SK-N-SH treated with all-trans-retinoic acid at 6 μM for 48 hours (cell line): ENCODE results near the gene USP35.

ENCODE experiments used
- ATAC-seq: fragments of 200-7000 bp; cut with Tn5 transposase; 3 replicates; pipeline ENCODE4 v1.9.1; 2020; ENCODE audit warnings: mild to moderate bottlenecking, moderate library complexity
- ARNTL ChIP-seq: fragments of 450-650 bp; formaldehyde crosslinking; IDR thresholded peaks from 2 replicates; pipeline ENCODE4 v1.5.0; 2020; ENCODE audit warnings: low read depth, mild to moderate bottlenecking, moderate library complexity, borderline replicate concordance
- BACH2 ChIP-seq: fragments of 250-450 bp; sonication (Bioruptor Pico); IDR thresholded peaks from 2 replicates; pipeline ENCODE4 v1.9.0; 2021; ENCODE audit warnings: mild to moderate bottlenecking, borderline replicate concordance
- CSDC2 ChIP-seq: fragments of 250-450 bp; sonication (Bioruptor Pico); IDR thresholded peaks from 2 replicates; pipeline ENCODE4 v1.5.0; 2020; ENCODE audit warnings: mild to moderate bottlenecking, moderate library complexity
- ESRRG ChIP-seq: fragments of 250-450 bp; sonication (Bioruptor Pico); IDR thresholded peaks from 2 replicates; pipeline ENCODE4 v1.6.1; 2021; ENCODE audit warnings: mild to moderate bottlenecking
- GLIS3 ChIP-seq: fragments of 250-450 bp; sonication (Bioruptor Pico); IDR thresholded peaks from 2 replicates; pipeline ENCODE4 v1.5.0; 2020; ENCODE audit warnings: mild to moderate bottlenecking, moderate library complexity
- ISL1 ChIP-seq: fragments of 250-450 bp; sonication (Bioruptor Pico); IDR thresholded peaks from 2 replicates; pipeline ENCODE4 v2.1.2; 2022; ENCODE audit warnings: mild to moderate bottlenecking, moderate library complexity
- OSR1 ChIP-seq: fragments of 250-450 bp; sonication (Bioruptor Pico); IDR thresholded peaks from 2 replicates; pipeline ENCODE4 v1.8.0; 2022; ENCODE audit warnings: moderate library complexity, mild to moderate bottlenecking, inconsistent platforms
- RARB ChIP-seq: fragments of 250-450 bp; sonication (Bioruptor Pico); IDR thresholded peaks from 2 replicates; pipeline ENCODE4 v1.8.0; 2021; ENCODE audit warnings: mild to moderate bottlenecking, moderate library complexity
- SNAI2 ChIP-seq: fragments of 250-450 bp; sonication (Bioruptor Pico); IDR thresholded peaks from 2 replicates; pipeline ENCODE4 v1.5.0; 2020; ENCODE audit warnings: mild to moderate bottlenecking, moderate library complexity
- TCF4 ChIP-seq: fragments of 250-450 bp; sonication (Bioruptor Pico); IDR thresholded peaks from 2 replicates; pipeline ENCODE4 v1.8.0; 2021; ENCODE audit warnings: mild to moderate bottlenecking, moderate library complexity, borderline replicate concordance
- ZC3H10 ChIP-seq: fragments of 250-450 bp; sonication (Bioruptor Pico); IDR thresholded peaks from 2 replicates; pipeline ENCODE4 v1.5.1; 2021; ENCODE audit warnings: mild to moderate bottlenecking, moderate library complexity
- ZFP30 ChIP-seq: fragments of 450-650 bp; formaldehyde crosslinking; IDR thresholded peaks from 2 replicates; pipeline ENCODE4 v1.5.0; 2022; ENCODE audit warnings: mild to moderate bottlenecking, moderate library complexity
- ZNF565 ChIP-seq: fragments of 450-650 bp; formaldehyde crosslinking; conservative IDR thresholded peaks from 2 replicates; pipeline ENCODE4 v1.5.0; 2020; ENCODE audit warnings: low read depth, mild to moderate bottlenecking, moderate library complexity
- ZNF70 ChIP-seq: fragments of 450-650 bp; formaldehyde crosslinking; IDR thresholded peaks from 2 replicates; pipeline ENCODE4 v1.5.0; 2020; ENCODE audit warnings: mild to moderate bottlenecking, moderate library complexity
- ZNF8 ChIP-seq: fragments of 450-650 bp; formaldehyde crosslinking; IDR thresholded peaks from 2 replicates; pipeline ENCODE4 v1.5.0; 2020; ENCODE audit warnings: mild to moderate bottlenecking, moderate library complexity
- TF ChIP-seq, protein P1 (sequence below): fragments of 250-450 bp; sonication (Bioruptor Pico); IDR thresholded peaks from 2 replicates; pipeline ENCODE4 v1.5.0; 2020; ENCODE audit warnings: mild to moderate bottlenecking, moderate library complexity
- TF ChIP-seq, protein P2 (sequence below): fragments of 250-450 bp; sonication (Bioruptor Pico); IDR thresholded peaks from 2 replicates; pipeline ENCODE4 v1.8.0; 2020; ENCODE audit warnings: mild to moderate bottlenecking, moderate library complexity, borderline replicate concordance
- TF ChIP-seq, protein P3 (sequence below): fragments of 250-450 bp; sonication (Bioruptor Pico); IDR thresholded peaks from 2 replicates; pipeline ENCODE4 v1.8.0; 2021; ENCODE audit warnings: low read depth, mild to moderate bottlenecking, moderate library complexity, borderline replicate concordance
- TF ChIP-seq, protein P4 (sequence below): fragments of 250-450 bp; sonication (Bioruptor Pico); IDR thresholded peaks from 2 replicates; pipeline ENCODE4 v1.5.1; 2021; ENCODE audit warnings: mild to moderate bottlenecking, moderate library complexity
- TF ChIP-seq, protein P5 (sequence below): fragments of 250-450 bp; sonication (Bioruptor Pico); IDR thresholded peaks from 2 replicates; pipeline ENCODE4 v1.5.1; 2020; ENCODE audit warnings: low read depth, mild to moderate bottlenecking, moderate library complexity

Gene USP35

DNA sequence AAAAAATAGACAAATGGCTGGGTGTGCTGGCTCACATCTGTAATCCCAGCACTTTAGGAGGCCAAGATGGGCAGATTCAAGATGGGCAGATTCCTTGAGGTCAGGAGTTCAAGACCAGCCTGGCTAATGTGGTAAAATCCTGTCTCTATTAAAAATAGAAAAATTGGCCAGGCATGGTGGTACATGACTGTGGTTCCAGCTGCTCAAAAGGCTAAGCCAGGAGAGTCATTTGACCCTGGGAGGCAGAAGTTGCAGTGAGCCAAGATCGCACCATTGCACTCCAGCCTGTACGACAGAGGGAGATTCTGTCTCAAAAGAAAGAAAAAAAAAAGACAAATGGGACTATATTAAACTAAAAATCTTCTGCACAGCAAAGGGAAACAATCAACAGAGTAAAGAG, 55.4 kb downstream of the USP35 start (continued):
- TF ChIP-seq, protein P1, sequence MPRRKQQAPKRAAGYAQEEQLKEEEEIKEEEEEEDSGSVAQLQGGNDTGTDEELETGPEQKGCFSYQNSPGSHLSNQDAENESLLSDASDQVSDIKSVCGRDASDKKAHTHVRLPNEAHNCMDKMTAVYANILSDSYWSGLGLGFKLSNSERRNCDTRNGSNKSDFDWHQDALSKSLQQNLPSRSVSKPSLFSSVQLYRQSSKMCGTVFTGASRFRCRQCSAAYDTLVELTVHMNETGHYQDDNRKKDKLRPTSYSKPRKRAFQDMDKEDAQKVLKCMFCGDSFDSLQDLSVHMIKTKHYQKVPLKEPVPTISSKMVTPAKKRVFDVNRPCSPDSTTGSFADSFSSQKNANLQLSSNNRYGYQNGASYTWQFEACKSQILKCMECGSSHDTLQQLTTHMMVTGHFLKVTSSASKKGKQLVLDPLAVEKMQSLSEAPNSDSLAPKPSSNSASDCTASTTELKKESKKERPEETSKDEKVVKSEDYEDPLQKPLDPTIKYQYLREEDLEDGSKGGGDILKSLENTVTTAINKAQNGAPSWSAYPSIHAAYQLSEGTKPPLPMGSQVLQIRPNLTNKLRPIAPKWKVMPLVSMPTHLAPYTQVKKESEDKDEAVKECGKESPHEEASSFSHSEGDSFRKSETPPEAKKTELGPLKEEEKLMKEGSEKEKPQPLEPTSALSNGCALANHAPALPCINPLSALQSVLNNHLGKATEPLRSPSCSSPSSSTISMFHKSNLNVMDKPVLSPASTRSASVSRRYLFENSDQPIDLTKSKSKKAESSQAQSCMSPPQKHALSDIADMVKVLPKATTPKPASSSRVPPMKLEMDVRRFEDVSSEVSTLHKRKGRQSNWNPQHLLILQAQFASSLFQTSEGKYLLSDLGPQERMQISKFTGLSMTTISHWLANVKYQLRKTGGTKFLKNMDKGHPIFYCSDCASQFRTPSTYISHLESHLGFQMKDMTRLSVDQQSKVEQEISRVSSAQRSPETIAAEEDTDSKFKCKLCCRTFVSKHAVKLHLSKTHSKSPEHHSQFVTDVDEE: no peak
- TF ChIP-seq BACH2 (CRISPR knock-in tag) (no peak), SNAI2 (CRISPR knock-in tag) (no peak), GLIS3 (CRISPR knock-in tag) (no peak), RARB (CRISPR knock-in tag) (no peak), TCF4 (no peak)

DNA sequence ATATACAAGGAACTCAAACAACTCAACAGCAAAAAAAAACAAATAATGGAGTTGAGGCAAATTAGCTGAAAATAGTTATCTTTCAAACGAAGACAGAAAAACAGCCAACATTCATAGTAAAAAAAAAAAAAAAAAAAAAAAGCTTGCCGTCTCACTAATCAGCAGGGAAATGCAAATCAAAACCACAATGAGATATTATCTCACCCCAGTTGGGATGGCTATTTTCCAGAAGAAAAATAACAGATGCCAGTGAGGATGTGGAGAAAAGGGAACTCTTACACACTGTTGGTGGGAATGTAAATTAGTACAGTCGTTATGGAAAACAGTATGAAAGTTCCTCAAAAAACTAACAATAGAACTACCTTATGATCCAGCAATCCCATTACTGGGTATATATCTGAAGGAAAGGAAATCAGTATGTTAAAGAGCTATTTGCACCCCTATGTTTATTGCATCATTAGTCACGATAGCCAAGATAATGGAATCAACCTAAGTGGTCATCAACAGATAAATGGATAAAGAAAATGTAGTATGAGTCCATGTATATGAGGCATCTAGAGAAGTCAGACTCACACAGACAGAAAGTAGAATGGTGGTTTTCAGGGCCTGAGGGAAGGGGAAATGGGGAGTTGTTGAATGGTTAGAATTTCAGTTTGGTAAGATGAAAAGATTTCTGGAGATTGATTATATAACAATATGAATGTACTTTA, 56.0 kb downstream of the USP35 start:
- no peak for TF ChIP-seq ARNTL (CRISPR knock-in tag)
- no peak for TF ChIP-seq BACH2 (CRISPR knock-in tag)
- TF ChIP-seq ZNF565 (CRISPR knock-in tag): no peak
- TF ChIP-seq CSDC2 (CRISPR knock-in tag): no peak
- TF ChIP-seq ZNF70 (CRISPR knock-in tag): no peak
- TF ChIP-seq ESRRG (CRISPR knock-in tag): no peak
- TF ChIP-seq, protein P2, sequence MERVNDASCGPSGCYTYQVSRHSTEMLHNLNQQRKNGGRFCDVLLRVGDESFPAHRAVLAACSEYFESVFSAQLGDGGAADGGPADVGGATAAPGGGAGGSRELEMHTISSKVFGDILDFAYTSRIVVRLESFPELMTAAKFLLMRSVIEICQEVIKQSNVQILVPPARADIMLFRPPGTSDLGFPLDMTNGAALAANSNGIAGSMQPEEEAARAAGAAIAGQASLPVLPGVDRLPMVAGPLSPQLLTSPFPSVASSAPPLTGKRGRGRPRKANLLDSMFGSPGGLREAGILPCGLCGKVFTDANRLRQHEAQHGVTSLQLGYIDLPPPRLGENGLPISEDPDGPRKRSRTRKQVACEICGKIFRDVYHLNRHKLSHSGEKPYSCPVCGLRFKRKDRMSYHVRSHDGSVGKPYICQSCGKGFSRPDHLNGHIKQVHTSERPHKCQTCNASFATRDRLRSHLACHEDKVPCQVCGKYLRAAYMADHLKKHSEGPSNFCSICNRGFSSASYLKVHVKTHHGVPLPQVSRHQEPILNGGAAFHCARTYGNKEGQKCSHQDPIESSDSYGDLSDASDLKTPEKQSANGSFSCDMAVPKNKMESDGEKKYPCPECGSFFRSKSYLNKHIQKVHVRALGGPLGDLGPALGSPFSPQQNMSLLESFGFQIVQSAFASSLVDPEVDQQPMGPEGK (CRISPR knock-in tag): no peak
- TF ChIP-seq, all 23 proteins: peak for 0
- ATAC-seq: peak; percentile 57

DNA sequence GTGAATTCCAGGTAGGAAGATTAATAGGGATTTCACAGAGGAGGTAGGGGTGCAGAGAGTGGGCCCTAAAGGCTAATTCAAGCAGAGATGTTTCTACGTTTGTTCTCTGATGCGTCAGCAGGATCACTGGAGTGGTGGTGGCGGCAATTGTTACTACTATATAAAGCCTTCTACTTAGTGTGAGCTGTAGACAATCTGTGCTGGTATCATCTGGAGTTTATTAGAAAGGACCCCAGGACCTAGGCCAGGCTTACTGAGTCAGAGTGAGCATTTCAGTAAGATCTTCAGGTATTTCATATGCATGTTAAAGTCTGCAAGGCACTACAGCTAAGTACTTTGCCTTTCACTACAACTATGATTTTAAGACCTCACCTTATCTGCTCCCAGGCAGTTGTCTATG, 59.5 kb downstream of the USP35 start:
- peak; percentile 59 for ATAC-seq
- TF ChIP-seq GLIS3 (CRISPR knock-in tag) (no peak), RARB (CRISPR knock-in tag) (no peak), ZC3H10 (CRISPR knock-in tag) (no peak), BACH2 (CRISPR knock-in tag) (no peak), ZNF565 (CRISPR knock-in tag) (no peak), ZNF8 (CRISPR knock-in tag) (no peak), SNAI2 (CRISPR knock-in tag) (no peak), ZFP30 (no peak), ESRRG (CRISPR knock-in tag) (no peak), ISL1 (CRISPR knock-in tag) (no peak), OSR1 (no peak), ARNTL (CRISPR knock-in tag) (no peak), CSDC2 (CRISPR knock-in tag) (no peak)
- TF ChIP-seq, protein P3, sequence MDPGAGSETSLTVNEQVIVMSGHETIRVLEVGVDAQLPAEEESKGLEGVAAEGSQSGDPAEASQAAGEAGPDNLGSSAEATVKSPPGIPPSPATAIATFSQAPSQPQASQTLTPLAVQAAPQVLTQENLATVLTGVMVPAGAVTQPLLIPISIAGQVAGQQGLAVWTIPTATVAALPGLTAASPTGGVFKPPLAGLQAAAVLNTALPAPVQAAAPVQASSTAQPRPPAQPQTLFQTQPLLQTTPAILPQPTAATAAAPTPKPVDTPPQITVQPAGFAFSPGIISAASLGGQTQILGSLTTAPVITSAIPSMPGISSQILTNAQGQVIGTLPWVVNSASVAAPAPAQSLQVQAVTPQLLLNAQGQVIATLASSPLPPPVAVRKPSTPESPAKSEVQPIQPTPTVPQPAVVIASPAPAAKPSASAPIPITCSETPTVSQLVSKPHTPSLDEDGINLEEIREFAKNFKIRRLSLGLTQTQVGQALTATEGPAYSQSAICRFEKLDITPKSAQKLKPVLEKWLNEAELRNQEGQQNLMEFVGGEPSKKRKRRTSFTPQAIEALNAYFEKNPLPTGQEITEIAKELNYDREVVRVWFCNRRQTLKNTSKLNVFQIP: no peak
- TF ChIP-seq, protein P4, sequence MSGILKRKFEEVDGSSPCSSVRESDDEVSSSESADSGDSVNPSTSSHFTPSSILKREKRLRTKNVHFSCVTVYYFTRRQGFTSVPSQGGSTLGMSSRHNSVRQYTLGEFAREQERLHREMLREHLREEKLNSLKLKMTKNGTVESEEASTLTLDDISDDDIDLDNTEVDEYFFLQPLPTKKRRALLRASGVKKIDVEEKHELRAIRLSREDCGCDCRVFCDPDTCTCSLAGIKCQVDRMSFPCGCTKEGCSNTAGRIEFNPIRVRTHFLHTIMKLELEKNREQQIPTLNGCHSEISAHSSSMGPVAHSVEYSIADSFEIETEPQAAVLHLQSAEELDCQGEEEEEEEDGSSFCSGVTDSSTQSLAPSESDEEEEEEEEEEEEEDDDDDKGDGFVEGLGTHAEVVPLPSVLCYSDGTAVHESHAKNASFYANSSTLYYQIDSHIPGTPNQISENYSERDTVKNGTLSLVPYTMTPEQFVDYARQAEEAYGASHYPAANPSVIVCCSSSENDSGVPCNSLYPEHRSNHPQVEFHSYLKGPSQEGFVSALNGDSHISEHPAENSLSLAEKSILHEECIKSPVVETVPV (CRISPR knock-in tag): no peak
- TF ChIP-seq, protein P5, sequence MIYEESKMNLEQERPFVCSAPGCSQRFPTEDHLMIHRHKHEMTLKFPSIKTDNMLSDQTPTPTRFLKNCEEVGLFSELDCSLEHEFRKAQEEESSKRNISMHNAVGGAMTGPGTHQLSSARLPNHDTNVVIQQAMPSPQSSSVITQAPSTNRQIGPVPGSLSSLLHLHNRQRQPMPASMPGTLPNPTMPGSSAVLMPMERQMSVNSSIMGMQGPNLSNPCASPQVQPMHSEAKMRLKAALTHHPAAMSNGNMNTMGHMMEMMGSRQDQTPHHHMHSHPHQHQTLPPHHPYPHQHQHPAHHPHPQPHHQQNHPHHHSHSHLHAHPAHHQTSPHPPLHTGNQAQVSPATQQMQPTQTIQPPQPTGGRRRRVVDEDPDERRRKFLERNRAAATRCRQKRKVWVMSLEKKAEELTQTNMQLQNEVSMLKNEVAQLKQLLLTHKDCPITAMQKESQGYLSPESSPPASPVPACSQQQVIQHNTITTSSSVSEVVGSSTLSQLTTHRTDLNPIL (CRISPR knock-in tag): no peak
- TF ChIP-seq, protein P2 (CRISPR knock-in tag): no peak
- TF ChIP-seq, protein P1: no peak
